Activated CD4-positive, alpha-beta T cell treated with anti-CD3 and anti-CD28 coated beads, Interleukin-2, Interleukin-4, amounts not matched to agents 100 ng/mL and 50 ng/mL, durations not matched to agents 16 hours and 8 hours (primary cell): ENCODE data around the gene SMPDL3B.

Experiments
- DNase-seq: peaks from one replicate; pipeline ENCODE4 v3.0.0-alpha.2; 2020; ENCODE audit warnings: low spot score

The SMPDL3B gene

GRCh38 chr1:27940870-27941560, 6.2 kb downstream of the SMPDL3B start:
- DNase-seq = no peak

DNA sequence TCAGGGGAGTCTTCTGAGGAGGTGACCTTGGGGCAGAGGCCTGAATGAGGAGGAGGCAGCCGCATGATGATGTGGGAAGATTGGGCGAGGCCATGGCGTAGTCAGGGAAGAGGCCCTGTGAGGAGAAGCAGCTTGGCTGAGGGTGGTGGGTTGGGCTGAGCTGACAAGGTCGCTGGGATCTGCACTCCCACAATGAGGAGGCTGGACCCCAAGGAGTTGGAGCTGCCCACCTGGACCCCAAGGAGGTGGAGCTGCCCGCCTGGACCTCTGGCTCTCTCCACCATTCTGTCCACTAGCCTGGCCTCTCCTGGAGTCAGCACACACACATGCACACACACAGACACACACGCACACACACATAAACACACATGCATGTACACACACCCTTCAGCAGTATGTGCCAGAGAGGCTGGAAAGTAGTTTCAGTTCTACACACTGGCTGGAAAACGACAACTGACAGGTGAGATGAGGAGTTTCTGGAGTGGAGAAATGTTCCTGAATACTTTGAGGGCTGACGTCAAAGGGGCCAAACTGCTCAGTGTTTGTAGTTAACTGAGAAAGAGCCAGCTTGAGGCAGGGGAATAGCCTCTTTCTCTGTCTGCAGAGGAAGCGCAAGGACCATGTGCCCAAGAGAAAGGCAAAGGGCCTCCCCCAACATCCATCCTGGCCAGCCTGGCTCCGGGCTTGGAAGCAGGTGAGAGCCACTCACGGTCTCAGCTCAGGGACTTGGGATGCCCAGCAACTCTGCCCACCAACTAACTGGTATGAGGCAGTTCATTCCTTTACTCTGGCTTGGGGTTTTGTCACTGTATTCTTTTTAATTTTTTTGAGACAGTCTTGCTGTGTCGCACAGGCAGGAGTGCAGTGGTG, 7.1 kb downstream of the SMPDL3B start:
- no peak for DNase-seq

DNA sequence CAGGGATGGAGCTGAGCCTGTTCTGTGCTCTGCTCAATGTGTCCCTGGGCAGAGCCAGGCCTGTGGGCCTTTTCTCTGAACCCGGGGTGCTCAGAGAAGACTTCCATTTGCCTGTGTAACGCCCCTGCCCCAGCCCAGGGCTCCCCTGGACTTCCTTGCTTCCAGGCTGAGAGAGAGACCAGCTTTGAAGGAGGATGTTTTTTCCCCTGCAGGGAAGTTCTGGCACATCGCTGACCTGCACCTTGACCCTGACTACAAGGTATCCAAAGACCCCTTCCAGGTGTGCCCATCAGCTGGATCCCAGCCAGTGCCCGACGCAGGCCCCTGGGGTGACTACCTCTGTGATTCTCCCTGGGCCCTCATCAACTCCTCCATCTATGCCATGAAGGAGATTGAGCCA, 10.2 kb downstream of the SMPDL3B start:
- DNase-seq = no peak

DNA sequence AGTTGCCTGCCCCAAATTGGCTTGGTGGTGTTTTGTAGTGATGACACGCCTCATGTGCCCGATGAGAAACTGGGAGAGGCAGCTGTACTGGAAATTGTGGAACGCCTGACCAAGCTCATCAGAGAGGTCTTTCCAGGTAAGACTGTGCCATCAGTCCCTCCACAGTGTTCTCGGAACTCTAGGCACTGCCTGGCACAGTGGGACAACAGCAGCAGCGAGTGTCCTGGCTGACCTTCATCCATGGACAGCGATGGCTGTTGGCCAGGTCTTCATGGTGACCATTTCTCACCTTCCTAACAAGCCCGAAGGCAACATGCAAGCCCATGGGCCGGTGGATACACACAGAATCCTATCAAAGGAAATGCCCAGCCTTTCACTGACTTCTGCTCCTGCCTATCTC, 14.2 kb downstream of the SMPDL3B start:
- DNase-seq = no peak

- DNase-seq = no peak
These were observed 16.6 kb downstream of the SMPDL3B start for GRCh38 chr1:27951396-27951795.

GRCh38 chr1:27952147-27952546, 17.3 kb downstream of the SMPDL3B start:
- DNase-seq = no peak

DNA sequence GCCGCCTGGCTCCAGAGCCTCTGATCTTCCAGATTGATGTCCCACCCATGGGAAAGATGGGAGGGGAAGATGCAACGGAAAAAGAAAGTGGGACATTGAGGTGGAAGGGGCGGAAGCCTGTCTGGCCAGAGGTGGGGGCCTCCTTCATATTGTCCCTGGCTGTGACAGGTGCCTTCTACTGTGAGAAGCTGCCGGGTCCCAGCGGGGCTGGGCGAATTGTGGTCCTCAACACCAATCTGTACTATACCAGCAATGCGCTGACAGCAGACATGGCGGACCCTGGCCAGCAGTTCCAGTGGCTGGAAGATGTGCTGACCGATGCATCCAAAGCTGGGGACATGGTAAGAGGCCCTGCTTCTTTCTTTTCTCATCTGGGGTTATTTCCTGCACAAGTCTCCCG, 19.4 kb downstream of the SMPDL3B start:
- no peak for DNase-seq

GRCh38 chr1:27955076-27955475, 20.3 kb downstream of the SMPDL3B start:
- DNase-seq = no peak

GRCh38 chr1:27956761-27957160, 22.0 kb downstream of the SMPDL3B start:
- no peak for DNase-seq

DNA sequence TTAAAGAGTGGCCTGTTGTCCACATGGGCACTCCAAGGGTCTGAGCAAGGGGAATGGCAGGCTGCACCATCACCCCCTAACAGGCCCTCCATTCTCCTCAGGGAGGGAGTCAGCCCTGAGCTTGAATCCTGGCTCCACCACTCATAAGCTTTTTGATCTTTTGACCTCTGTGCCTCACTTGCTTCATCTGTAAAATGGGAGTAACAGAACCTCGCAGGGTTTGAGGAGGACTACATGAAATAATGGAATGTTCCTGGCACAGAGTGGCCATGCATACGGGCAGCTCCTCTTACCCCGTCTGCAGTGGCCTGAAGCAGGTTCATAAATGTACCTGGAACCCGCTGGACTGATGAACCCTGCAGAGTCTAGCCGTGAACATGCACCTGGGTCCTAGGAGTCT, 22.9 kb downstream of the SMPDL3B start:
- no peak for DNase-seq

DNA sequence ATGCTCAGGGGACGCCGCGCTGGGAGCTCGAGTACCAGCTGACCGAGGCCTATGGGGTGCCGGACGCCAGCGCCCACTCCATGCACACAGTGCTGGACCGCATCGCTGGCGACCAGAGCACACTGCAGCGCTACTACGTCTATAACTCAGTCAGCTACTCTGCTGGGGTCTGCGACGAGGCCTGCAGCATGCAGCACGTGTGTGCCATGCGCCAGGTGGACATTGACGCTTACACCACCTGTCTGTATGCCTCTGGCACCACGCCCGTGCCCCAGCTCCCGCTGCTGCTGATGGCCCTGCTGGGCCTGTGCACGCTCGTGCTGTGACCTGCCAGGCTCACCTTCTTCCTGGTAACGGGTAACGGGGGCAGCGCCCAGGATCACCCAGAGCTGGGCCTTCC, 23.7 kb downstream of the SMPDL3B start:
- no peak for DNase-seq

DNA sequence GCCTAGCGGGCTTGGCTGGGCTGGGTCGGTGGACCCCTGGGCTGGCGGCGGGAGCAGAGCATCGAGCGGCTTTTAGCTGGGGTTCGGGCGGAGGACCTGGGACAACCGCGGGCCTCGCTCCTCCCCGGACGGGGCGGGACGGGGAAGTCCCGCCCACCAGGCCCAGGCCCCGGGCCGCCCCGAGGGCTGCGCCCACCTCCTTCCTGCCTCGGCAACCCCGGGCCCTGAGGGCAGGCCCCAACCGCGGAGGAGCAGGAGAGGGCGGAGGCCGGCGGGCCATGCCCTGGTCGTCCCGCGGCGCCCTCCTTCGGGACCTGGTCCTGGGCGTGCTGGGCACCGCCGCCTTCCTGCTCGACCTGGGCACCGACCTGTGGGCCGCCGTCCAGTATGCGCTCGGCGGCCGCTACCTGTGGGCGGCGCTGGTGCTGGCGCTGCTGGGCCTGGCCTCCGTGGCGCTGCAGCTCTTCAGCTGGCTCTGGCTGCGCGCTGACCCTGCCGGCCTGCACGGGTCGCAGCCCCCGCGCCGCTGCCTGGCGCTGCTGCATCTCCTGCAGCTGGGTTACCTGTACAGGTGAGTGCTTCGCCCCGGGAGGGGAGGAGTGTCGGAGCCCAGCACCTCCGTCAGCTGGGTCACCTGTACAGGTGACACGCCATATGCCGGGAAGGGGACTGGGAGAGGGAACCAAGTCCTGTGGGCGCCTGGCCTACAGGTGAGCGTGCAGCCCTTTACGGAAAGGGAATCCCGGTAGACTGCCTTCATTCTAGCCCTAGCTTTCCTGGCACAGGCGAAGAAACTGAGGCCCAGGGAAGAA, 25.2 kb downstream of the SMPDL3B start, which contains the start of gene XKR8:
XKR8 (plus strand) TSS at position 182 of the 812 bp plus-strand sequence; CDS start at position 279, 97 bp downstream.
- peak; percentile 79 for DNase-seq

DNA sequence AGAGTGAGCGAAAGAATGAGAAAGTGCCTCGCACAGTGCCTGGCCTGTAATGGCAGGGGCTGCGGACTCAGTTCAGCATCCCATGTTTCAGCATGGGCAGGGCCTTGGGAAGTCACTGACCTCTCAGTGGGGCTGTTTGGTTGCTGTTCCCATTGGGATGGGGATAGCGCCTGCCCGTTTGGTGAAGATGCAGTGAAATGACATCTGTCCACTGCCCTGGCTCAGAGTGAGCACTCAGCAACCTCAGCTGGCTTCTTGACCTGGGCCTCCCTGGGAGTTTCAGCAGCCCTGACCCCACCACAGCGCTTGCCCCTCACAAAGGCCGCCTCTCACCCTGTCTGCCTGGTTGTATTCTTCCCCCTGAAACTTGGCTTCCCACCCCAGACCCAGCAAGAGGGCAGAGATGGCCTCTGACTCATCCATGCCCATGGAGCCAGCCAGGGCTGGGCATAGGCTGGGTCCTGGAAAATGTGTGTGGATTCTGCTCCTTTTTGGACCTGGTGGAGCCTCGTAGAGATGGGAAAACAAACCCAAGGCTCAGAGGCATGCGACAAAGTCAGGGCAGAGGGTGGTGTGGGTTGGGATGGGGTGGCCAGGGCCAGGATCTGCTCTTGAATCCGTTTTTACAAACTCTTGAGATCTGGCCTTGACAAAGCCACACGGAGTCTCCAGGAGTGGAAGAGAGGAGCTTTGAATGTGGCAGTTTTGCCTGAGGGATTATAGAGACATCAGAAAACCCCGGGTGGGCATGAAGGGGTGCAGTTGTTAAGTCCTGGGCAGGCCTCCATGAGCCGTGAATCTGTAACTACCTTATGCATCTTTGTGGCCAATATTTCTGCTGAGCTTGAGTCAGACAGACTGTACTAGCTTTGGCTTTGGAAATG, 26.2 kb downstream of the SMPDL3B start:
- no peak for DNase-seq

DNA sequence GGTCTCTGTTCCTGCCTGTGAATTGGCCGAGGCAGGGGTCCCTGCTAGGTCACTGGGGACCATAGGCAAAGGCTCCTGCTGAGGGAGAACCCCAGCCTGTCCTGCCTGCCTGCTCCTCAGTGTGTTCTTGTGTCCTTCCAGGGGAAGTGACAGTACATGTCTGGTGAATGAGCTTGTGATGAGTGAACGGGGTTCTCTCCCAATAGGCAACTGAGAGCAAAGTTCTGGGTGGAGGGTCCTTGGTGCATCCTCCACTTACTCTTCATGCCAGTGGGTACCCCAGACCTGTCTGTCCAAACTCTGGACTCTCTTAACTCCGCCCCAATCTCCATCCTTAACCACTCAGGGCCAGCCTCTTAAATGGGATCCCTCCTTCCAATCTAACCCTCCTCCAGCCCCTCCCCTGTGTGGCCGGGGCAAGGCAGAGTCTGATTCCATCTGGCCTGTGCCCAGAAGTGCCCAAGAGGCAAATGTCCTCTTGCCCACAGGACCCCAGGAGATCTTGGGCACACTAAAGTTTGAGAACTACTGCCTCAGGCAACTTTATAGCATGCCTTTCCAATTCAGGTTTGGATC, 26.9 kb downstream of the SMPDL3B start:
- DNase-seq = no peak

- no peak for DNase-seq
These were observed 28.6 kb downstream of the SMPDL3B start for GRCh38 chr1:27963393-27963792.

GRCh38 chr1:27966402-27967105, 31.8 kb downstream of the SMPDL3B start:
- DNase-seq = no peak

DNA sequence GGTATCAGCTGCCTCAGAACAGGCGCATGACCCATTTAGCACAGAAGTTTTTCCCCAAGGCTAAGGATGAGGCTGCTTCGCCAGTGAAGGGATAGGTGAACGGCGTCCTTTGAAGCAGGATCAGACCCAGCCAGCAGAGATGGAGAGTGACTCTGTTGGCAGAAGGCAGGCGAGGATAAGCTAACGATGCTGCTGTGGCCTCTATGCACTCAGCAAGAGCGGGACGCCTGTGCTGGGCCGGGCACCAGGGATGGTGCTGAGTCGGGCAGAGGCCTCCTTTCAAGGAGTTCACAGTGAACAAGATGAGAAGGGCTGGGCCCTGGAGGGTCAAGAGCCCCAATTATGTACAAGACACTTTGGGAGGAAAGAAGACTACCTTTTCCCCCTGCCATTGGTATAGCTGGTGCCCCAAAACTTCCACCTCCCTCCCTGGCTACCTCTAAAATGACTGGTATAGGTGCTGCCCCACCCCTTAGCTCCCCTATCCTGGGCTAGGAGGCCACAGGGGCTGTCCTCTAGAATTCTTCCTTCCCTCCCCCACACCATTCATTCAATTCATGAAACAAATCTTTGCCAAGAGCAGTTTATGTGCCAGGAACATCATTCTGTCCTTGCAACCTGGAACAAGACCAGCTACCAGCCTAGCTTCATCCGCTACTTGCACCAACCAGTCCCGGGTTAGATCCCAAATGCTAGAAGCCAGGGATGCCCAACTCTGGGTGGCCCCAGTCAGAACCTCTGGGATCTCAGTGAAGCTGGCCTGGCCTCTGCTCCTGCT, 32.5 kb downstream of the SMPDL3B start:
- no peak for DNase-seq

DNA sequence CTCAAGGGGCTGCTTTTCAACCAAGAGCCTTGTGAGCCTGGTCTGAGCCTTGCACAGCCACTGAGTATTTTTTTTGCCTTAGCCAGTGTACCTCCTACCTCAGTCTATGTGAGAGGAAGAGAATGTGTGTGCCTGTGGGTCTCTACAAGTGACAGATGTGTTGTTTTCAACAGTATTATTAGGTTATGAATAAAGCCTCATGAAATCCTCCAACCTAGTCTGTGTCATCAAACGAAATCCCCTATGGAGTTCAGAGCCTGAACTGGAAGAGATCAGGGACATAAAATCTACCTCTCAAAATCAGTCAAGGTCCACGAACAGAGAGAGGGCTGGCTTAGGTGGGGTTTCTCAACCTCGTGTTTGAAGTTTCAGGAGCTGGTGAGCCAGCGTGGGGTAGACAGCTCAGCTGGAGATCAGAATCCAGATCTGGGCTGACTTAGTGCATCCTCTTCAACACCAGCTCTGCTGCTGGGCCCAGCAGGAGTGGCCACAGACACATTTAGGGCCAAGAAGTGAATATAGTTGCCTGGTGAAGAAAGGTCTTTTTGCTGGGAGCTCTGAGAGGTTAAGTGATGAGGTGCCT, 33.2 kb downstream of the SMPDL3B start:
- DNase-seq = no peak

DNA sequence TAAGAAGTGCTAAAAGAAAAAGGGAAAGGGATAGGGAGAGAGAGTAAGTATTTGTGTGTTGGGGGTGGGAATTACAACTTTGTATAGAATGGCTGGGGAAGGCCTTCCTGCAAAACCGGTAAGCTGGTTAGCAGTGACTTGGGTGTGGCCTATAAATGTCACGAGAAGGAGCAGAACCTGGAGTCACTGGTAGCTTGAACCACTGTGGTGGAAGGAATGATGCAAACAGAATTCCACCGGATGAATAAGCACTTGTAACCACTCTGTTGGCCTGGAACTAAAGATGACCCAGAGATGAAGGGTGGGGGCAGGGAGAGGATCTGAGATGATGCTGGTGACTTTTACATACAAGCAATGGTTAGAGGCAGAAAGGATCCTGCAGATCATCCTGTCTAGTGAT, 33.9 kb downstream of the SMPDL3B start:
- DNase-seq = no peak
